Immature natural killer cell (primary cell): ENCODE data around the gene VTI1A. TPM values are rescaled to one million over a fixed set of nuclear protein-coding genes. Genes with fewer than 3 reads are reported as not detected.

Experiments used
- DNase-seq, 3 donors: peaks; one replicate each; pipeline ENCODE4 v3.0.0; 2022; ENCODE audit warnings: mixed read lengths in 1 of 3
- H3K27ac Mint-ChIP-seq, 6 donors: one replicate each; pipeline ENCODE4 v1.8.0; 2020; ENCODE audit warnings: mixed read lengths in 6 of 6, mild to moderate bottlenecking in 5 of 6, inconsistent platforms in 4 of 6, moderate library complexity in 3 of 6
- H3K27me3 Mint-ChIP-seq, 3 donors: one replicate each; pipeline ENCODE4 v1.8.0; 2020 to 2021; ENCODE audit warnings: low read depth in 3 of 3, mild to moderate bottlenecking in 3 of 3, mixed read lengths in 3 of 3, moderate library complexity in 3 of 3, inconsistent platforms in 1 of 3
- H3K36me3 Mint-ChIP-seq, 3 donors: one replicate each; pipeline ENCODE4 v1.8.0; 2020; ENCODE audit warnings: mixed read lengths in 3 of 3, inconsistent platforms in 2 of 3, mild to moderate bottlenecking in 2 of 3
- H3K4me1 Mint-ChIP-seq, 2 donors: one replicate each; pipeline ENCODE4 v1.8.0; 2020; ENCODE audit warnings: inconsistent platforms in 2 of 2, mild to moderate bottlenecking in 2 of 2, mixed read lengths in 2 of 2, moderate library complexity in 1 of 2
- H3K4me3 Mint-ChIP-seq, 5 donors: one replicate each; pipeline ENCODE4 v1.8.0; 2020; ENCODE audit warnings: mild to moderate bottlenecking in 5 of 5, mixed read lengths in 5 of 5, inconsistent platforms in 3 of 5, moderate library complexity in 3 of 5
- H3K9me3 Mint-ChIP-seq, 6 donors: one replicate each; pipeline ENCODE4 v1.8.0; 2020; ENCODE audit warnings: mild to moderate bottlenecking in 6 of 6, mixed read lengths in 6 of 6, inconsistent platforms in 4 of 6, moderate library complexity in 3 of 6
- polyA plus RNA-seq, 3 donors: library from polyadenylated mRNA; unstranded; fragments of 300-500 nt; fragmentation: Illumina TruSeq; gene quantifications; one replicate each; pipeline ENCODE4 v1.2.3, GENCODE V29; 2021

Gene VTI1A
- polyA plus RNA-seq, 3 donors from 2014 or later, result 15.0 to 40.2 (median 31.2) TPM

GRCh38 chr10:112634096-112634830 lies 187.2 kb downstream of the VTI1A start:
- Mint-ChIP-seq H3K9me3 (no peaks in the 10 kb centered on the region), H3K4me1 (no peaks in the 10 kb centered on the region), H3K4me3 (no peak overlapping the region), H3K27ac (no peak overlapping the region), H3K27me3 (peaks cover 0 to 2% (median 0%) of the 10 kb centered on the region in 3 donors), H3K36me3 (peaks cover 0 to 5% (median 0%) of the 10 kb centered on the region in 3 donors)
- no peak for DNase-seq

- peaks cover 0 to 3% (median 0%) of the 10 kb centered on the region in 3 donors for H3K27me3 Mint-ChIP-seq
- peaks cover 0 to 5% (median 3%) of the 10 kb centered on the region in 3 donors for H3K36me3 Mint-ChIP-seq
- DNase-seq, result no peak
- H3K4me3 Mint-ChIP-seq, result no peak overlapping the region
- peaks cover 0 to 9% of the 10 kb centered on the region in 2 donors for H3K4me1 Mint-ChIP-seq
- no peaks in the 10 kb centered on the region for H3K9me3 Mint-ChIP-seq
- H3K27ac Mint-ChIP-seq, result no peak overlapping the region
These were observed 190.9 kb downstream of the VTI1A start for GRCh38 chr10:112637901-112638300.

GRCh38 chr10:112639298-112639697 lies 192.3 kb downstream of the VTI1A start:
- peaks cover 0 to 5% (median 3%) of the 10 kb centered on the region in 3 donors for H3K36me3 Mint-ChIP-seq
- no peak overlapping the region for H3K4me3 Mint-ChIP-seq
- peaks cover 0 to 3% (median 0%) of the 10 kb centered on the region in 3 donors for H3K27me3 Mint-ChIP-seq
- DNase-seq, result no peak
- no peak overlapping the region for H3K27ac Mint-ChIP-seq
- H3K9me3 Mint-ChIP-seq, result no peaks in the 10 kb centered on the region
- H3K4me1 Mint-ChIP-seq, result peaks cover 0 to 9% of the 10 kb centered on the region in 2 donors

GRCh38 chr10:112640638-112641037 lies 193.6 kb downstream of the VTI1A start:
- peaks cover 0 to 3% (median 0%) of the 10 kb centered on the region in 3 donors for H3K36me3 Mint-ChIP-seq
- H3K4me1 Mint-ChIP-seq, result peaks cover 0 to 9% of the 10 kb centered on the region in 2 donors
- no peak overlapping the region for H3K4me3 Mint-ChIP-seq
- H3K9me3 Mint-ChIP-seq, result no peaks in the 10 kb centered on the region
- no peak for DNase-seq
- peaks cover 0 to 3% (median 0%) of the 10 kb centered on the region in 3 donors for H3K27me3 Mint-ChIP-seq
- H3K27ac Mint-ChIP-seq, result no peak overlapping the region

- Mint-ChIP-seq H3K36me3 (peaks cover 0 to 3% (median 3%) of the 10 kb centered on the region in 3 donors), H3K4me3 (no peak overlapping the region), H3K27me3 (peaks cover 0 to 3% (median 0%) of the 10 kb centered on the region in 3 donors), H3K9me3 (no peaks in the 10 kb centered on the region), H3K4me1 (peaks cover 0 to 9% of the 10 kb centered on the region in 2 donors), H3K27ac (no peak overlapping the region)
- no peak for DNase-seq
These were observed 196.7 kb downstream of the VTI1A start for GRCh38 chr10:112643600-112644264.

- Mint-ChIP-seq H3K4me3 (no peak overlapping the region), H3K36me3 (peaks cover 0 to 3% (median 3%) of the 10 kb centered on the region in 3 donors), H3K27me3 (peaks cover 0 to 3% (median 0%) of the 10 kb centered on the region in 3 donors), H3K9me3 (no peaks in the 10 kb centered on the region), H3K27ac (no peak overlapping the region), H3K4me1 (peaks cover 0 to 9% of the 10 kb centered on the region in 2 donors)
- no peak for DNase-seq
These were observed 197.2 kb downstream of the VTI1A start for GRCh38 chr10:112644265-112644645.

- no peaks in the 10 kb centered on the region for H3K27me3 Mint-ChIP-seq
- H3K36me3 Mint-ChIP-seq, result peaks cover 0 to 7% (median 7%) of the 10 kb centered on the region in 3 donors
These were observed 202.2 kb downstream of the VTI1A start for GRCh38 chr10:112649006-112649821.

GRCh38 chr10:112649822-112650152 lies 202.8 kb downstream of the VTI1A start:
- Mint-ChIP-seq H3K36me3 (peaks cover 0 to 10% (median 7%) of the 10 kb centered on the region in 3 donors), H3K27me3 (no peaks in the 10 kb centered on the region), H3K4me1 (no peaks in the 10 kb centered on the region), H3K4me3 (no peak overlapping the region), H3K9me3 (no peaks in the 10 kb centered on the region), H3K27ac (no peak overlapping the region)
- no peak for DNase-seq

More at GRCh38 chr10:112649006-112649821, 202.2 kb downstream of the VTI1A start:
- H3K4me3 Mint-ChIP-seq, result no peak overlapping the region
- DNase-seq, result no peak
- H3K27ac Mint-ChIP-seq, result no peak overlapping the region
- H3K9me3 Mint-ChIP-seq, result no peaks in the 10 kb centered on the region
- no peaks in the 10 kb centered on the region for H3K4me1 Mint-ChIP-seq

- DNase-seq, result no peak
- Mint-ChIP-seq H3K4me3 (no peak overlapping the region), H3K4me1 (no peaks in the 10 kb centered on the region), H3K36me3 (peaks cover 0 to 11% (median 7%) of the 10 kb centered on the region in 3 donors), H3K27ac (no peak overlapping the region), H3K9me3 (no peaks in the 10 kb centered on the region), H3K27me3 (no peaks in the 10 kb centered on the region)
These were observed 203.6 kb downstream of the VTI1A start for GRCh38 chr10:112650588-112651030.

- Mint-ChIP-seq H3K4me3 (no peak overlapping the region), H3K4me1 (peaks cover 0 to 2% of the 10 kb centered on the region in 2 donors), H3K27ac (no peak overlapping the region), H3K36me3 (peaks cover 0 to 8% (median 7%) of the 10 kb centered on the region in 3 donors), H3K27me3 (no peaks in the 10 kb centered on the region), H3K9me3 (no peaks in the 10 kb centered on the region)
- DNase-seq, result no peak
These were observed 206.2 kb downstream of the VTI1A start for GRCh38 chr10:112653215-112653614.

GRCh38 chr10:112653851-112654250 lies 206.8 kb downstream of the VTI1A start:
- peaks cover 0 to 2% of the 10 kb centered on the region in 2 donors for H3K4me1 Mint-ChIP-seq
- peaks cover 0 to 8% (median 7%) of the 10 kb centered on the region in 3 donors for H3K36me3 Mint-ChIP-seq
- H3K27me3 Mint-ChIP-seq, result no peaks in the 10 kb centered on the region
- no peak overlapping the region for H3K4me3 Mint-ChIP-seq
- no peak for DNase-seq
- H3K9me3 Mint-ChIP-seq, result no peaks in the 10 kb centered on the region
- no peak overlapping the region for H3K27ac Mint-ChIP-seq

GRCh38 chr10:112654794-112655193 lies 207.8 kb downstream of the VTI1A start:
- H3K4me3 Mint-ChIP-seq, result no peak overlapping the region
- H3K27ac Mint-ChIP-seq, result no peak overlapping the region
- H3K36me3 Mint-ChIP-seq, result peaks cover 0 to 8% (median 7%) of the 10 kb centered on the region in 3 donors
- H3K4me1 Mint-ChIP-seq, result peaks cover 0 to 2% of the 10 kb centered on the region in 2 donors
- no peaks in the 10 kb centered on the region for H3K9me3 Mint-ChIP-seq
- H3K27me3 Mint-ChIP-seq, result no peaks in the 10 kb centered on the region
- DNase-seq, result no peak

GRCh38 chr10:112655722-112656121 lies 208.7 kb downstream of the VTI1A start:
- Mint-ChIP-seq H3K4me3 (no peak overlapping the region), H3K36me3 (peaks cover 0 to 8% (median 7%) of the 10 kb centered on the region in 3 donors), H3K27me3 (no peaks in the 10 kb centered on the region), H3K9me3 (no peaks in the 10 kb centered on the region), H3K27ac (no peak overlapping the region), H3K4me1 (peaks cover 0 to 2% of the 10 kb centered on the region in 2 donors)
- DNase-seq, result no peak
